ENCODE data around the gene SYNPO2L.
"Not testable (repeated sequence)": the region's sequence is repeated elsewhere in the genome, so short reads cannot be mapped to it uniquely, and the experiment has no call there.

DNA sequence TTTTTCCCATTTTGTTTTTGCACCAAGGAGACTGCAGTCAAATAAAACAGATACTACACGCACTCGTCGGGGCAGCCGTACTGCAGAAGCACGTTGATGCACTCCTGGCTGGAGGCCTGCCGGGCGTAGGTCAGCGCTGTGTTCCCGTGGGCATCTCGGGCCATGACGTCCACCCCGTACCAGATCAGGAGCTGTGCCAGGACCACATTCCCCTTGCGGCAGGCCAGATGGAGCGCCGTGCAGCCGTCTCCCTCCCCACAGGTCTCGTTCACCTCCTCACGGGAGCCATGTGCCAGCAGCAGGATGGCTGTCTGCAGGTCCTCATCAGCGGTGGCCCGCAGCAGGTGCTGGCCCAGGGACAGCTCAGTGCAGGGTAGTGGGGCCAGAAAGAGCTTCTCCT is 18.7 kb upstream of the SYNPO2L start:
- TF ChIP-seq, protein P1, sequence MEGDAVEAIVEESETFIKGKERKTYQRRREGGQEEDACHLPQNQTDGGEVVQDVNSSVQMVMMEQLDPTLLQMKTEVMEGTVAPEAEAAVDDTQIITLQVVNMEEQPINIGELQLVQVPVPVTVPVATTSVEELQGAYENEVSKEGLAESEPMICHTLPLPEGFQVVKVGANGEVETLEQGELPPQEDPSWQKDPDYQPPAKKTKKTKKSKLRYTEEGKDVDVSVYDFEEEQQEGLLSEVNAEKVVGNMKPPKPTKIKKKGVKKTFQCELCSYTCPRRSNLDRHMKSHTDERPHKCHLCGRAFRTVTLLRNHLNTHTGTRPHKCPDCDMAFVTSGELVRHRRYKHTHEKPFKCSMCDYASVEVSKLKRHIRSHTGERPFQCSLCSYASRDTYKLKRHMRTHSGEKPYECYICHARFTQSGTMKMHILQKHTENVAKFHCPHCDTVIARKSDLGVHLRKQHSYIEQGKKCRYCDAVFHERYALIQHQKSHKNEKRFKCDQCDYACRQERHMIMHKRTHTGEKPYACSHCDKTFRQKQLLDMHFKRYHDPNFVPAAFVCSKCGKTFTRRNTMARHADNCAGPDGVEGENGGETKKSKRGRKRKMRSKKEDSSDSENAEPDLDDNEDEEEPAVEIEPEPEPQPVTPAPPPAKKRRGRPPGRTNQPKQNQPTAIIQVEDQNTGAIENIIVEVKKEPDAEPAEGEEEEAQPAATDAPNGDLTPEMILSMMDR (IDR thresholded peaks at IDR 0.05; ENCODE audit: poor library complexity, severe bottlenecking), result not testable (repeated sequence)
- not testable (repeated sequence) for TF ChIP-seq EZH2 (IDR thresholded peaks at IDR 0.05; ENCODE audit: borderline replicate concordance, insufficient read depth, low read length, poor library complexity, severe bottlenecking); POLR2AphosphoS5 (IDR thresholded peaks at IDR 0.05); MXI1 (conservative IDR thresholded peaks at IDR 0.05; ENCODE audit: poor library complexity, severe bottlenecking); EP300 (conservative IDR thresholded peaks at IDR 0.05; ENCODE audit: poor library complexity, severe bottlenecking); SMC3 (conservative IDR thresholded peaks at IDR 0.05; ENCODE audit: poor library complexity); TAF1 (IDR thresholded peaks at IDR 0.05; ENCODE audit: low read depth); RAD21 (conservative IDR thresholded peaks at IDR 0.05)
- TF ChIP-seq, protein P2, sequence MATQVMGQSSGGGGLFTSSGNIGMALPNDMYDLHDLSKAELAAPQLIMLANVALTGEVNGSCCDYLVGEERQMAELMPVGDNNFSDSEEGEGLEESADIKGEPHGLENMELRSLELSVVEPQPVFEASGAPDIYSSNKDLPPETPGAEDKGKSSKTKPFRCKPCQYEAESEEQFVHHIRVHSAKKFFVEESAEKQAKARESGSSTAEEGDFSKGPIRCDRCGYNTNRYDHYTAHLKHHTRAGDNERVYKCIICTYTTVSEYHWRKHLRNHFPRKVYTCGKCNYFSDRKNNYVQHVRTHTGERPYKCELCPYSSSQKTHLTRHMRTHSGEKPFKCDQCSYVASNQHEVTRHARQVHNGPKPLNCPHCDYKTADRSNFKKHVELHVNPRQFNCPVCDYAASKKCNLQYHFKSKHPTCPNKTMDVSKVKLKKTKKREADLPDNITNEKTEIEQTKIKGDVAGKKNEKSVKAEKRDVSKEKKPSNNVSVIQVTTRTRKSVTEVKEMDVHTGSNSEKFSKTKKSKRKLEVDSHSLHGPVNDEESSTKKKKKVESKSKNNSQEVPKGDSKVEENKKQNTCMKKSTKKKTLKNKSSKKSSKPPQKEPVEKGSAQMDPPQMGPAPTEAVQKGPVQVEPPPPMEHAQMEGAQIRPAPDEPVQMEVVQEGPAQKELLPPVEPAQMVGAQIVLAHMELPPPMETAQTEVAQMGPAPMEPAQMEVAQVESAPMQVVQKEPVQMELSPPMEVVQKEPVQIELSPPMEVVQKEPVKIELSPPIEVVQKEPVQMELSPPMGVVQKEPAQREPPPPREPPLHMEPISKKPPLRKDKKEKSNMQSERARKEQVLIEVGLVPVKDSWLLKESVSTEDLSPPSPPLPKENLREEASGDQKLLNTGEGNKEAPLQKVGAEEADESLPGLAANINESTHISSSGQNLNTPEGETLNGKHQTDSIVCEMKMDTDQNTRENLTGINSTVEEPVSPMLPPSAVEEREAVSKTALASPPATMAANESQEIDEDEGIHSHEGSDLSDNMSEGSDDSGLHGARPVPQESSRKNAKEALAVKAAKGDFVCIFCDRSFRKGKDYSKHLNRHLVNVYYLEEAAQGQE (IDR thresholded peaks at IDR 0.05; ENCODE audit: borderline replicate concordance), result not testable (repeated sequence)
